ENCODE results near the gene CCL2. TPM values are rescaled to one million over a fixed set of nuclear protein-coding genes. Genes with fewer than 3 reads are reported as not detected.

Gene CCL2
- total RNA-seq, result 10 to 100 TPM in 1 of 4 donors, 1 to 10 TPM in 2, not detected in 1; 1.2 to 19.8 (median 6.6) TPM

GRCh38 chr17:34254651-34255380 is at the start of gene CCL2:
TSS of gene CCL2 (plus strand) at chr17:34255285. CDS start at chr17:34255350, 65 bp downstream.
- Histone ChIP-seq H3K36me3 (no peaks in the 10 kb centered on the region), H3K4me3 (peak within 1 kb of the TSS; percentile 7 to 37 (median 15)), H3K4me1 (peaks cover 0 to 38% (median 10%) of the 10 kb centered on the region in 4 donors), H3K27me3 (no peaks in the 10 kb centered on the region), H3K9me3 (no peaks in the 10 kb centered on the region), H3K27ac (peak within 1 kb of the TSS; percentile 60 to 84 (median 60))
- DNase-seq, result peak in 2 of 3 donors; percentile 26 to 72
- TF ChIP-seq CTCF (IDR thresholded peaks at IDR 0.05) (no peak), POLR2A (IDR thresholded peaks at IDR 0.05) (peak in 1 of 2 donors; percentile 25)

- Histone ChIP-seq H3K9me3 (peaks cover 0 to 2% (median 0%) of the 10 kb centered on the region in 4 donors), H3K4me1 (no peaks in the 10 kb centered on the region), H3K36me3 (no peaks in the 10 kb centered on the region), H3K4me3 (no peak overlapping the region), H3K27ac (no peak overlapping the region), H3K27me3 (no peaks in the 10 kb centered on the region)
- no peak for DNase-seq
- TF ChIP-seq CTCF (IDR thresholded peaks at IDR 0.05) (no peak), POLR2A (IDR thresholded peaks at IDR 0.05) (no peak)
These were observed 49.7 kb upstream of the CCL2 start for GRCh38 chr17:34205401-34205800.

- Histone ChIP-seq H3K4me1 (no peaks in the 10 kb centered on the region), H3K27me3 (no peaks in the 10 kb centered on the region), H3K36me3 (no peaks in the 10 kb centered on the region), H3K9me3 (peaks cover 0 to 2% (median 0%) of the 10 kb centered on the region in 4 donors), H3K4me3 (no peak overlapping the region), H3K27ac (no peak overlapping the region)
- DNase-seq, result no peak
- TF ChIP-seq CTCF (IDR thresholded peaks at IDR 0.05) (no peak), POLR2A (IDR thresholded peaks at IDR 0.05) (no peak)
These were observed 48.5 kb upstream of the CCL2 start for GRCh38 chr17:34206569-34206968.

GRCh38 chr17:34207572-34207971 is 47.5 kb upstream of the CCL2 start:
- Histone ChIP-seq H3K36me3 (no peaks in the 10 kb centered on the region), H3K27ac (no peak overlapping the region), H3K4me1 (no peaks in the 10 kb centered on the region), H3K4me3 (no peak overlapping the region), H3K9me3 (peaks cover 0 to 2% (median 0%) of the 10 kb centered on the region in 4 donors), H3K27me3 (no peaks in the 10 kb centered on the region)
- DNase-seq, result no peak
- no peak for TF ChIP-seq POLR2A (IDR thresholded peaks at IDR 0.05)
- TF ChIP-seq CTCF (IDR thresholded peaks at IDR 0.05), result no peak

GRCh38 chr17:34218748-34219147 is 36.3 kb upstream of the CCL2 start:
- no peaks in the 10 kb centered on the region for H3K36me3 ChIP-seq
- H3K9me3 ChIP-seq, result no peaks in the 10 kb centered on the region
- DNase-seq, result no peak

More at GRCh38 chr17:34218748-34219147, 36.3 kb upstream of the CCL2 start:
- no peaks in the 10 kb centered on the region for H3K27me3 ChIP-seq
- H3K27ac ChIP-seq, result no peak overlapping the region
- no peaks in the 10 kb centered on the region for H3K4me1 ChIP-seq
- TF ChIP-seq POLR2A (IDR thresholded peaks at IDR 0.05) (no peak), CTCF (IDR thresholded peaks at IDR 0.05) (no peak)
- no peak overlapping the region for H3K4me3 ChIP-seq

Data from Peyer's patch (tissue), 4 donors.